ENCODE data around the gene IL17B. TPM values are rescaled to one million over a fixed set of nuclear protein-coding genes. Genes with fewer than 3 reads are reported as not detected.

The IL17B gene
- total and polyA plus RNA-seq, 2 of the 8 experiments (the other 6 are each of a cell fraction or from before 2014, with no cell fraction given) = 0.18 TPM; not detected in 1

DNA sequence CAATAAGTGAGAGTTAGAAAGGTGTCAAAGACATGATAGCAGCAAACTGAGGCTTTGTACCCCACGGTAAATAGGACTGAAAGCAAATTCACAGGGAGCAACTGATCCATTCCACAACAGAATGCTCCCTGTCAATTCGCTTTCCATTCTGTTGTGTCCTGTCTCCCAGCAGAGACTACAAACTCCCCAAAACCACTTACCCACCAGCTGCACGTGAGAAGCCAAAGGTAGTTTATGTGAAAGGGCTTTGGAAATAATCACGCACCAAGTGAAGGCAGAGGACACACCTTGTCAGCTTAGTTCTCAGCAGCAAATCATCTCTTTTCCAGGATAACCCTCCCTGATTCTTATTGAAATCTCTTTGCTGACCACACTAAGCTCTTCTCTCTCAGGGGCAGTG, 46.6 kb upstream of the IL17B start (continued):
- TF ChIP-seq E2F6 (IDR thresholded peaks at IDR 0.05) = no peak
- TF ChIP-seq POLR2AphosphoS5 (IDR thresholded peaks at IDR 0.05; ENCODE audit: low read depth, low read length) = no peak
- no peak for TF ChIP-seq HDAC2 (IDR thresholded peaks at IDR 0.05; ENCODE audit: borderline replicate concordance in 1 of 2, low read depth in 2 of 2, low read length in 2 of 2)
- TF ChIP-seq, protein P1, sequence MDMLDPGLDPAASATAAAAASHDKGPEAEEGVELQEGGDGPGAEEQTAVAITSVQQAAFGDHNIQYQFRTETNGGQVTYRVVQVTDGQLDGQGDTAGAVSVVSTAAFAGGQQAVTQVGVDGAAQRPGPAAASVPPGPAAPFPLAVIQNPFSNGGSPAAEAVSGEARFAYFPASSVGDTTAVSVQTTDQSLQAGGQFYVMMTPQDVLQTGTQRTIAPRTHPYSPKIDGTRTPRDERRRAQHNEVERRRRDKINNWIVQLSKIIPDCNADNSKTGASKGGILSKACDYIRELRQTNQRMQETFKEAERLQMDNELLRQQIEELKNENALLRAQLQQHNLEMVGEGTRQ (IDR thresholded peaks at IDR 0.05; ENCODE audit: low read length) = no peak
- no peak for TF ChIP-seq ASH2L (IDR thresholded peaks at IDR 0.05; ENCODE audit: low read length)
- TF ChIP-seq ZNF274 (IDR thresholded peaks at IDR 0.05; ENCODE audit: borderline replicate concordance, extremely low read depth, low read length) = no peak
- TF ChIP-seq BRCA1 (IDR thresholded peaks at IDR 0.05; ENCODE audit: low read depth, low read length) = no peak
- TF ChIP-seq, protein P2, sequence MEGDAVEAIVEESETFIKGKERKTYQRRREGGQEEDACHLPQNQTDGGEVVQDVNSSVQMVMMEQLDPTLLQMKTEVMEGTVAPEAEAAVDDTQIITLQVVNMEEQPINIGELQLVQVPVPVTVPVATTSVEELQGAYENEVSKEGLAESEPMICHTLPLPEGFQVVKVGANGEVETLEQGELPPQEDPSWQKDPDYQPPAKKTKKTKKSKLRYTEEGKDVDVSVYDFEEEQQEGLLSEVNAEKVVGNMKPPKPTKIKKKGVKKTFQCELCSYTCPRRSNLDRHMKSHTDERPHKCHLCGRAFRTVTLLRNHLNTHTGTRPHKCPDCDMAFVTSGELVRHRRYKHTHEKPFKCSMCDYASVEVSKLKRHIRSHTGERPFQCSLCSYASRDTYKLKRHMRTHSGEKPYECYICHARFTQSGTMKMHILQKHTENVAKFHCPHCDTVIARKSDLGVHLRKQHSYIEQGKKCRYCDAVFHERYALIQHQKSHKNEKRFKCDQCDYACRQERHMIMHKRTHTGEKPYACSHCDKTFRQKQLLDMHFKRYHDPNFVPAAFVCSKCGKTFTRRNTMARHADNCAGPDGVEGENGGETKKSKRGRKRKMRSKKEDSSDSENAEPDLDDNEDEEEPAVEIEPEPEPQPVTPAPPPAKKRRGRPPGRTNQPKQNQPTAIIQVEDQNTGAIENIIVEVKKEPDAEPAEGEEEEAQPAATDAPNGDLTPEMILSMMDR (IDR thresholded peaks at IDR 0.05; ENCODE audit: control extremely low read depth in 1 of 3, insufficient read depth in 1 of 3, low read depth in 1 of 3, low read length in 3 of 3) = no peak

Measured in H1 (cell line).